ENCODE measurements around the gene SEMA4F.

SEMA4F gene

DNA sequence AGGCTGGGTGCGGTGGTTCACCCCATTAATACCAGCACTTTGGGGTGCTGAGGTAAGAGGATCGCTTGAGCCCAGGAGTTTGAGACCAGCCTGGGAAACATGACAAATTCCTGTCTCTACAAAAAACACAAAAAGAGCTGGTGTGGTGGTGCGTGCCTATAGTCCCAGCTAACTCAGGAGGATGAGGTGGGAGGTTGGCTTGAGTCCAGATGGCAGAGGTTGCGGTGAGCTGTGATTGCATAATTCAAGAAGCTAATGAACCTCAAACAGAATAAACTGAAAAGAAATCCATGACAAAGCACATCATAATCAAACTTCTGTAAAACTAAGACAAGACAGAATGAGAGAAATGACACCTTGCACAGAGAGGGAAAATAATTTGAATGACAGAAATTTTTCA is 54.8 kb downstream of the SEMA4F start:
- peak; percentile 64 for DNase-seq

DNA sequence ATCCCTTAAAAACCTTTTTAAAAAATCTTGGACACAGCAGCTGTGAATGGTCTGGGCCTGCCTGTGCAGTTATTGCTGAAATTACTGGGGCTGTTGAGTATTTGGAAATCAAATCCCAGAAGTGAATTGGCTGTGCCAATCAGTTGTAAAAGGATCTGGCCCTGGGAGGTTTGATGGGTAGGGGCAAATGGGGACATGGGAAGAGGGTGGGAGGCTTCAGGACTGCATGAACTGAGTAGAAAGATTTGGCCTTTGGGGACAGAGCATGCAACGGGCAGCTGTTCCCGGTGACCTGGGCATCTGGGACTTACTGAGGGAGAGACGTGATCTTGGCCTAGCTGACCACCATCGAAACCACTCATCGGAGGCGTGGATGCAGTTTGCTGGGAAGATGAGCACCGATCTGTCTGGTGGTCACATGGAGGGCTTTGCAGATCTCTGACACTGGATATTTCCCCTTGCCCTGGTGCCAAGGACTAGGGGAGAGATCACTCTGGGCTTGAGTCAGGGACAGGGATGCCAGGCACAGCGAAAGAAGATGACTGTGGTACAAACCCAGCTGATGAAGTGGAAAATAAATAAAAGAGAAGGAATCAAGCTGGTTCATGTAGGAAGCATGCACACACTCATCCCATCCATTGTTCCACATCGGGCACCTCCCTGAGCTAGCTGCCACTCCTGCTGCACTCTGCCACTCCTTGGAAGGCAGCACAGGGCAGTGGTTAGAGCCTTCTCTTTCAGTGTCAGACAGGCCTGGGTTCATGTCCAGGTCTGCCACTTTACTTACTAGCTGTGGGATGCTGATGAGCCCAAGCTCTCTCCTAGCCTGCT is 58.4 kb downstream of the SEMA4F start:
- no peak for DNase-seq

GRCh38 chr2:74714691-74715080 is 60.6 kb downstream of the SEMA4F start:
- no peak for DNase-seq

GRCh38 chr2:74715081-74715791 is 61.2 kb downstream of the SEMA4F start:
- DNase-seq, result peak; percentile 78

- no peak for DNase-seq
These were observed 61.8 kb downstream of the SEMA4F start for GRCh38 chr2:74715880-74716279.

DNA sequence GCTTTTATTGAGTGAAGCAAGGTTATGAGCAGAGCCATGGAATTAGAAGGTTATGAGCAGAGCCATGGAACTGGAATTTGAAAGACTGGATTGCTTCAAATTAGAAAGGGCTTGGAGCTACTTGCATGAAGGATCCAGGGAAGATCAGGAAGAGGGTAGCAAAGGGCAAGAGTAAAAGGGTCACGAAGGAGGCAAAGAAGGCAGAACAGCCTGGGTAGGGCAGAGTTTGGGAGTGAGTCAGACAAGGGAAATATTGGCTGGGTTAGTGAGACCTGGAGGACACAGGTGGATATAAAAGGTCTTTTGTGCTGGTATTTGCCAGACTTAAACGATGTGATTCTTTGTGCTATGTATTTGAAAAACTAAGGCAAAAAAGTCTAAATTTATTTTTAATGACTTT is 65.0 kb downstream of the SEMA4F start:
- no peak for DNase-seq

GRCh38 chr2:74721316-74721715 is 67.3 kb downstream of the SEMA4F start:
- no peak for DNase-seq

- no peak for DNase-seq
These were observed 70.4 kb downstream of the SEMA4F start for GRCh38 chr2:74724496-74724895.

DNA sequence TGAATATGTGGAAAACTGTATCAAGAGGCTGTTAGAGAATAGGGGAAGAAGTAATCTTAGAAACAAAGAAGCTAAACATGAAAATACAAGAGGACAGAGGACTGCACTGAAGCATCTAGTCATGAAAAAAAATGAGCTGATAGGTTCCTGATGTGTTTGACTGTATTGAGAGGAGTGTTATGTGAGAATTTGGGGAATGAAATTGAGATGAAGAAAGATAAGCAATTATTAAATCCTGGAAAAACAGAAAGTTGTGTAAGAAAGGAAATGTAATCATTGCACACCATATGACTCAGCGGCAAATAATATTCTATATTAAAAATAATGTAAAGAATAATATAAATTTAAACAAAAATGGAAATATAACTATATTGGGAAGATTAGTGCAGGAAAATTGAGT is 71.2 kb downstream of the SEMA4F start:
- no peak for DNase-seq

- no peak for DNase-seq
These were observed 74.8 kb downstream of the SEMA4F start for GRCh38 chr2:74728842-74729241.

DNA sequence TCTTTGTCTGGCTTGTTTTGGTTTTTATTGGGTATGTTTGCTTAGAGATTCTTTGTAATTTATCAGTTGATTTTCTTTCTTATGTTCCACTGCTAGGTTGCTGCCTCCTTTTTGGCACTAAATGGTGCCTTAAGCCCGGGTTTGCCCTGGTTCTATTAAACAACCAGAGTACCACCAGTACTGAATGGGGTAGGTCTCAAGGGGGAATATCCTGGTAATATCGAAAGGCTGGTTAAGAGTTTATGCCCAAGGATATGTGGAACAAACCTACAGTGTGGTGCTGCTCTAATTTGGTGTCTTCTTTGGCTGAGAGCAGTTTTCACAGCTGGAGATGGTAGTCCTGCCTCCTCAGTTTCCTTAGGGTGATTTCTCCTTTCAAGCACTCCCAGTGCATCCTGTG is 76.5 kb downstream of the SEMA4F start:
- no peak for DNase-seq
